Measurements from ENCODE around the gene ZNF57. TPM values are rescaled to one million over a fixed set of nuclear protein-coding genes. Genes with fewer than 3 reads are reported as not detected.
"Not testable (repeated sequence)": the region's sequence is repeated elsewhere in the genome, so short reads cannot be mapped to it uniquely, and the experiment has no call there.

The ZNF57 gene
- total RNA-seq, 1 experiment from 2014 or later: 7.2 TPM

- DNase-seq (ENCODE audit: low spot score): no peak
These were observed 4.0 kb upstream of the ZNF57 start for GRCh38 chr19:2896694-2897093.

GRCh38 chr19:2902590-2903218, 2.0 kb downstream of the ZNF57 start:
- no peak for DNase-seq (ENCODE audit: low spot score)

GRCh38 chr19:2903326-2903725, 2.6 kb downstream of the ZNF57 start:
- DNase-seq (ENCODE audit: low spot score): not testable (repeated sequence)

GRCh38 chr19:2905918-2906519, 5.3 kb downstream of the ZNF57 start:
- DNase-seq (ENCODE audit: low spot score): no peak

GRCh38 chr19:2906631-2907195, 6.0 kb downstream of the ZNF57 start:
- DNase-seq (ENCODE audit: low spot score): no peak

- no peak for DNase-seq (ENCODE audit: low spot score)
These were observed 11.6 kb downstream of the ZNF57 start for GRCh38 chr19:2912306-2912705.

- DNase-seq (ENCODE audit: low spot score): no peak
These were observed 16.8 kb downstream of the ZNF57 start for GRCh38 chr19:2917275-2918184.

- no peak for DNase-seq (ENCODE audit: low spot score)
These were observed 22.3 kb downstream of the ZNF57 start for GRCh38 chr19:2922987-2923386.

- DNase-seq (ENCODE audit: low spot score): peak; percentile 35
These were observed 22.8 kb downstream of the ZNF57 start for GRCh38 chr19:2923510-2923909.

- DNase-seq (ENCODE audit: low spot score): no peak
These were observed 25.8 kb downstream of the ZNF57 start for GRCh38 chr19:2926341-2927031.

GRCh38 chr19:2927032-2927430, 26.3 kb downstream of the ZNF57 start:
- DNase-seq (ENCODE audit: low spot score): no peak

GRCh38 chr19:2933490-2933910, 32.8 kb downstream of the ZNF57 start:
- no peak for DNase-seq (ENCODE audit: low spot score)

- not testable (repeated sequence) for DNase-seq (ENCODE audit: low spot score)
These were observed 35.1 kb downstream of the ZNF57 start for GRCh38 chr19:2935863-2936262.

GRCh38 chr19:2942928-2943640, 42.4 kb downstream of the ZNF57 start:
- DNase-seq (ENCODE audit: low spot score): no peak

- no peak for DNase-seq (ENCODE audit: low spot score)
These were observed 43.7 kb downstream of the ZNF57 start for GRCh38 chr19:2944403-2944774.

- DNase-seq (ENCODE audit: low spot score): peak; percentile 100
These were observed 44.2 kb downstream of the ZNF57 start, which contains the start of gene ZNF77 for GRCh38 chr19:2944775-2945574. ZNF77 (minus strand) TSS chr19:2944971; CDS start chr19:2944840, 131 bp downstream.

GRCh38 chr19:2945575-2946184, 45.0 kb downstream of the ZNF57 start:
- DNase-seq (ENCODE audit: low spot score): no peak

- peak; percentile 78 for DNase-seq (ENCODE audit: low spot score)
These were observed 49.2 kb downstream of the ZNF57 start for GRCh38 chr19:2949939-2950285.

- peak; percentile 100 for DNase-seq (ENCODE audit: low spot score)
These were observed 49.8 kb downstream of the ZNF57 start for GRCh38 chr19:2950286-2951124.

Measured in A172 (cell line).